HepG2 (cell line): ENCODE results near the gene ANO2. TPM values are rescaled to one million over a fixed set of nuclear protein-coding genes. Genes with fewer than 3 reads are reported as not detected.

Experiments used
- ATAC-seq: fragments of 200-7000 bp; cut with Tn5 transposase; 3 replicates; pipeline ENCODE4 v1.9.1; 2020; ENCODE audit warnings: mild to moderate bottlenecking, moderate library complexity
- BruUV-seq: library from RNA; stranded (reverse); fragments of 400-500 nt; replicated peaks from 2 replicates; lab custom pipeline; 2021; lab: Mats Ljungman, UMichigan
- CTCF ChIA-PET: fragments of 300-600 bp; formaldehyde crosslinking; extraction: SDS; loops from one replicate; lab custom pipeline; 2021; ENCODE audit warnings: low total read pairs, inconsistent platforms, low intra/inter-chr PET ratio; lab: Yijun Ruan, JAX
- POLR2A ChIA-PET: fragments of 350-600 bp; sonication (Branson Sonifier 250); formaldehyde crosslinking; loops from one replicate; lab custom pipeline; 2020; ENCODE audit warnings: antibody characterized with exemption, inconsistent platforms; lab: Yijun Ruan, JAX
- DNase-seq: peaks from one replicate; pipeline ENCODE4 v3.0.0-alpha.2; 2015; ENCODE audit warnings: low spot score
- FAIRE-seq: peaks from 3 replicates; lab custom pipeline; 2011; peaks lifted over from hg19 to GRCh38; lab: Jason Lieb, UNC
- H2AFZ ChIP-seq: one replicate; pipeline ENCODE4 v1.6.1; 2011; ENCODE audit warnings: low read length, inconsistent platforms
- H3K27ac ChIP-seq: fragments of 300-600 bp; 3 replicates; pipeline ENCODE4 v1.8.0; 2011; ENCODE audit warnings: mixed run types, mild to moderate bottlenecking, mixed read lengths, low read length, inconsistent platforms; ENCODE audit not compliant: insufficient read depth; ENCODE audit errors: extremely low read length
- H3K27me3 ChIP-seq, 2 experiments: fragments of 200-600 bp in 1 of 2; 2 replicates in 1 of 2; 3 replicates in 1 of 2; pipeline versions ENCODE4 v1.6.0 to v1.8.0; 2011; ENCODE audit warnings: low read length in 2 of 2, mild to moderate bottlenecking in 2 of 2, moderate library complexity in 2 of 2, inconsistent platforms in 1 of 2; ENCODE audit not compliant: insufficient read depth in 2 of 2, control insufficient read depth in 1 of 2
- H3K36me3 ChIP-seq, 2 experiments: fragments of 200-600 bp in 1 of 2; replicated peaks in 1 of 2; 2 replicates in 1 of 2; 3 replicates in 1 of 2; pipeline versions ENCODE4 v1.5.1 to v1.8.0; 2011; ENCODE audit warnings: low read length in 2 of 2, inconsistent platforms in 1 of 2; ENCODE audit not compliant: insufficient read depth in 2 of 2, control insufficient read depth in 1 of 2
- H3K4me1 ChIP-seq: 2 replicates; pipeline ENCODE4 v1.5.1; 2012; ENCODE audit warnings: low read length, inconsistent platforms; ENCODE audit not compliant: insufficient read depth
- H3K4me2 ChIP-seq: 2 replicates; pipeline ENCODE4 v1.6.0; 2011; ENCODE audit warnings: low read depth, low read length, inconsistent platforms
- H3K4me3 ChIP-seq, 3 experiments: fragments of 200-600 bp in 1 of 3; sonication (generic), shearing (Covaris generic) in 1 of 3; replicated peaks in 1 of 3; 2 replicates each; pipeline ENCODE4 v1.5.1; 2011 to 2016; ENCODE audit warnings: low read length in 3 of 3, inconsistent platforms in 2 of 3, low read depth in 2 of 3, mild to moderate bottlenecking in 2 of 3, control low read depth in 1 of 3, mixed read lengths in 1 of 3; ENCODE audit not compliant: insufficient read depth in 1 of 3
- H3K79me2 ChIP-seq: one replicate; pipeline ENCODE4 v1.6.1; 2011; ENCODE audit warnings: low read length, inconsistent platforms; ENCODE audit not compliant: insufficient read depth
- H3K9ac ChIP-seq: 2 replicates; pipeline ENCODE4 v1.6.0; 2011; ENCODE audit warnings: mild to moderate bottlenecking, low read depth, low read length, inconsistent platforms; ENCODE audit not compliant: insufficient read depth
- H3K9me3 ChIP-seq: 2 replicates; pipeline ENCODE4 v1.5.1; 2012; ENCODE audit warnings: mild to moderate bottlenecking, low read length
- H4K20me1 ChIP-seq: 2 replicates; pipeline ENCODE4 v1.6.0; 2011; ENCODE audit warnings: inconsistent platforms, mild to moderate bottlenecking, low read length, moderate library complexity; ENCODE audit not compliant: insufficient read depth
- FOXA3 ChIP-seq: IDR thresholded peaks from 2 replicates; pipeline ENCODE4 v1.6.1; 2016; ENCODE audit warnings: missing genetic modification reagents, missing compliant biosample characterization
- MAF1 ChIP-seq: sonication (generic); formaldehyde crosslinking; IDR thresholded peaks from 2 replicates; pipeline ENCODE4 v1.5.0; 2020; ENCODE audit warnings: missing genetic modification reagents, borderline replicate concordance
- MYNN ChIP-seq: sonication (generic); formaldehyde crosslinking; IDR thresholded peaks from 2 replicates; pipeline ENCODE4 v1.4.0; 2020; ENCODE audit warnings: mild to moderate bottlenecking, low read depth, missing genetic modification reagents
- NR2F6 ChIP-seq, 2 experiments: IDR thresholded peaks; 2 replicates each; pipeline ENCODE4 v1.6.1; 2016; ENCODE audit warnings: antibody characterized with exemption in 1 of 2, mild to moderate bottlenecking in 1 of 2
- SALL2 ChIP-seq: sonication (generic); formaldehyde crosslinking; IDR thresholded peaks from 2 replicates; pipeline ENCODE4 v1.8.1; 2023; ENCODE audit warnings: mild to moderate bottlenecking, missing genetic modification reagents, inconsistent platforms
- SP1 ChIP-seq, 2 experiments: fragments of 450-650 bp in 1 of 2; sonication (generic) in 1 of 2; formaldehyde crosslinking in 1 of 2; IDR thresholded peaks; 2 replicates each; pipeline versions ENCODE4 v1.4.0 to v1.6.1; 2016 to 2020; ENCODE audit warnings: missing genetic modification reagents in 1 of 2
- ZC3H13 ChIP-seq: sonication (generic); formaldehyde crosslinking; IDR thresholded peaks from 2 replicates; pipeline ENCODE4 v1.8.1; 2023; ENCODE audit warnings: mild to moderate bottlenecking, missing genetic modification reagents, moderate library complexity
- ZFP82 ChIP-seq: sonication (generic); formaldehyde crosslinking; IDR thresholded peaks from 2 replicates; pipeline ENCODE4 v1.5.1; 2020; ENCODE audit warnings: mild to moderate bottlenecking, missing genetic modification reagents, borderline replicate concordance
- ZNF547 ChIP-seq: sonication (generic); formaldehyde crosslinking; IDR thresholded peaks from 2 replicates; pipeline ENCODE4 v1.5.1; 2020; ENCODE audit warnings: mild to moderate bottlenecking, missing genetic modification reagents
- ZNF549 ChIP-seq: sonication (generic); formaldehyde crosslinking; IDR thresholded peaks from 2 replicates; pipeline ENCODE4 v1.5.0; 2020; ENCODE audit warnings: missing genetic modification reagents
- ZSCAN5A ChIP-seq: sonication (generic); formaldehyde crosslinking; IDR thresholded peaks from 2 replicates; pipeline ENCODE4 v1.8.0; 2022; ENCODE audit warnings: mild to moderate bottlenecking, missing genetic modification reagents, borderline replicate concordance
- WGBS: methylation state at CpG from one replicate; pipeline ENCODE4 v1.1.6; 2017; ENCODE audit warnings: low lambda C conversion rate; 5-methylcytosine and 5-hydroxymethylcytosine counted together
- in situ Hi-C: cut with HindIII; loops from 2 replicates; pipeline ENCODE4 v1.10.0; 2017; ENCODE audit warnings: low pct_unique_long_range_greater_than_20kb; ENCODE audit not compliant: extremely low pct_ligation_motif_present
- intact Hi-C: fragments of 100-400 bp; cut with micrococcal nuclease; formaldehyde crosslinking; loops from one replicate; pipeline ENCODE4 v1.10.0; 2022; ENCODE audit not compliant: unreplicated experiment
- polyA plus RNA-seq, 8 experiments: library from polyadenylated mRNA; depleted of rRNA in 3 of 8; stranded (reverse) in 7 of 8; unstranded in 1 of 8; fragments of >200 nt; fragmentation: Illumina TruSeq in 4 of 8; extraction: Trizol in 4 of 8; gene quantifications; 2 replicates each; pipeline versions ENCODE4 v1.2.1 to v1.2.3, GENCODE V29; 2011 to 2016; ENCODE audit warnings: low read depth in 4 of 8, missing spikeins in 1 of 8, mixed read lengths in 1 of 8; ENCODE audit not compliant: insufficient read depth in 1 of 8
- total RNA-seq, 5 experiments: library from RNA; depleted of rRNA; stranded (reverse); fragments of >200 nt; fragmentation: Illumina TruSeq; extraction: Trizol; gene quantifications; 2 replicates each; pipeline ENCODE4 v1.2.3, GENCODE V29; 2016; ENCODE audit warnings: low read depth in 1 of 5
- TF ChIP-seq, protein P1 (sequence below): sonication (generic); formaldehyde crosslinking; IDR thresholded peaks from 2 replicates; pipeline ENCODE4 v1.4.0; 2020; ENCODE audit warnings: mild to moderate bottlenecking, missing genetic modification reagents, borderline replicate concordance

The ANO2 gene
- total and polyA plus RNA-seq, 2 of the 13 experiments (the other 11 are each of a cell fraction or from before 2014, with no cell fraction given): 0.18 TPM; not detected in 1

DNA sequence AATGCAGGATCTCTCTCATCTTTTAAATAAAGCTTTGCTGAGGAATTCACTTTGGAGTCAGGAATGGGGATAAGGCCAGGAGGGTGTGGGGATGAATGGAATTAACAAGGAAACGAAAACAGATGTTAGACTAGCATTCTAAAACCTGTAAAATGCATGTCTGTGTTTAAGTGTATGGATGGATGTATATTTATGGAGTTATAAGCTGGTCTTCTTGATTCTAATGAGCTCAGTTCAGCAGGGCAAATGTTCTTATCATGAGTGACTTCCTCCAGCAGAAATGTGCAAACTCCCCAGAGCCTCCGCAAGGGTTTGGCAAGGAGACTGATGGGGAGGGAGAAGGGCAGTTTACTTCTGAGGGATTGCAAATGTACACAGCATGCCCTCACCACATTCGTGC, 364.0 kb downstream of the ANO2 start (continued):
- no peak for TF ChIP-seq SALL2 (CRISPR knock-in tag)
- TF ChIP-seq MAF1: no peak

DNA sequence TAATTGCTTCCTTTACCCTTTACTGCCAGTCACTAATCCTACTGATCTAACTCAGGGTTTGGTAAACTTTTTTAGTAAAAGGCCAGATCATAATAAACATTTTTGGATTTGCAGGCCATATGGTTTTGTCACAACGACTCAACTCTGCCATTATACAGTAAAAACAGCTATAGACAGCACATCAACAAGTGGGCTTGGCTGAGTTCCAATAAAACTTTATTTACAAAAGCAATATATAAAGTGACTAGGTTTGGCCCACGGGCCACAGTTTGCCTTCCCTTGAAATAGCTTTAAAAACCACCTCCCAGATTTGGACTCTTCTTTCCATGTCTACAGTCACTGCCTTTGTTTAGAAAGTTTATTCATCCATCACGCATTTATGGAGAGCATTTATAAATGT, 366.3 kb downstream of the ANO2 start:
- intact Hi-C loops: no loop called here
- Histone ChIP-seq H3K9ac (no peak overlapping the region), H3K27me3 (no peaks in the 10 kb centered on the region), H3K27ac (no peak overlapping the region), H3K9me3 (no peaks in the 10 kb centered on the region), H3K36me3 (no peaks in the 10 kb centered on the region), H3K79me2 (no peaks in the 10 kb centered on the region), H4K20me1 (no peaks in the 10 kb centered on the region), H3K4me2 (no peak overlapping the region), H3K4me1 (no peaks in the 10 kb centered on the region)
- WGBS: 13% methylated on average over 3 of the region's 3 CpGs
- in situ Hi-C loops: no loop called here
- FAIRE-seq (no peak), DNase-seq (no peak), ATAC-seq (no peak)
- no TSS peak for BruUV-seq
- ChIA-PET CTCF (no interaction called here), POLR2A (no interaction called here)
- TF ChIP-seq NR2F6 (IDR thresholded peaks at IDR 0.05) (no peak), NR2F6 (CRISPR knock-in tag; IDR thresholded peaks at IDR 0.05) (no peak), ZC3H13 (CRISPR knock-in tag) (no peak), SP1 (IDR thresholded peaks at IDR 0.05) (no peak), SP1 (CRISPR knock-in tag; IDR thresholded peaks at IDR 0.05) (no peak), ZFP82 (CRISPR knock-in tag) (no peak), ZNF547 (no peak), FOXA3 (no peak), MYNN (CRISPR knock-in tag) (no peak), ZNF549 (no peak), ZSCAN5A (CRISPR knock-in tag) (no peak)
- TF ChIP-seq, protein P1, sequence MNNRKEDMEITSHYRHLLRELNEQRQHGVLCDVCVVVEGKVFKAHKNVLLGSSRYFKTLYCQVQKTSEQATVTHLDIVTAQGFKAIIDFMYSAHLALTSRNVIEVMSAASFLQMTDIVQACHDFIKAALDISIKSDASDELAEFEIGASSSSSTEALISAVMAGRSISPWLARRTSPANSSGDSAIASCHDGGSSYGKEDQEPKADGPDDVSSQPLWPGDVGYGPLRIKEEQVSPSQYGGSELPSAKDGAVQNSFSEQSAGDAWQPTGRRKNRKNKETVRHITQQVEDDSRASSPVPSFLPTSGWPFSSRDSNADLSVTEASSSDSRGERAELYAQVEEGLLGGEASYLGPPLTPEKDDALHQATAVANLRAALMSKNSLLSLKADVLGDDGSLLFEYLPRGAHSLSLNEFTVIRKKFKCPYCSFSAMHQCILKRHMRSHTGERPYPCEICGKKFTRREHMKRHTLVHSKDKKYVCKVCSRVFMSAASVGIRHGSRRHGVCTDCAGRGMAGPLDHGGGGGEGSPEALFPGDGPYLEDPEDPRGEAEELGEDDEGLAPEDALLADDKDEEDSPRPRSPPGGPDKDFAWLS (CRISPR knock-in tag): no peak
- TF ChIP-seq, all 625 proteins: peak for 0
- H2AFZ ChIP-seq: no peak overlapping the region
- no peak overlapping the region for H3K4me3 ChIP-seq
